Astrocyte of the cerebellum (primary cell): ENCODE measurements around the gene PTPN21.

Experiments
- DNase-seq: peaks from one replicate; pipeline ENCODE4 v3.0.0-alpha.2; 2011; ENCODE audit warnings: low read depth
- H3K4me3 ChIP-seq: 2 replicates; pipeline ENCODE4 v1.5.1; 2011; ENCODE audit warnings: mild to moderate bottlenecking, low read depth, low read length, moderate library complexity
- in situ Hi-C: cut with HindIII; loops from 2 replicates; pipeline ENCODE4 v1.10.0; 2017; ENCODE audit warnings: low sequenced_read_pairs
- TF ChIP-seq, protein P1 (sequence below): IDR thresholded peaks from 2 replicates; pipeline ENCODE4 v1.5.1; 2012; ENCODE audit warnings: low read length, low read depth, moderate library complexity, mild to moderate bottlenecking; ENCODE audit errors: missing control alignments

Gene PTPN21

GRCh38 chr14:88597601-88598000 is 42.8 kb upstream of the PTPN21 start:
- in situ Hi-C loops: no loop called here
- no peak for DNase-seq
- H3K4me3 ChIP-seq: no peak overlapping the region
- TF ChIP-seq, protein P1, sequence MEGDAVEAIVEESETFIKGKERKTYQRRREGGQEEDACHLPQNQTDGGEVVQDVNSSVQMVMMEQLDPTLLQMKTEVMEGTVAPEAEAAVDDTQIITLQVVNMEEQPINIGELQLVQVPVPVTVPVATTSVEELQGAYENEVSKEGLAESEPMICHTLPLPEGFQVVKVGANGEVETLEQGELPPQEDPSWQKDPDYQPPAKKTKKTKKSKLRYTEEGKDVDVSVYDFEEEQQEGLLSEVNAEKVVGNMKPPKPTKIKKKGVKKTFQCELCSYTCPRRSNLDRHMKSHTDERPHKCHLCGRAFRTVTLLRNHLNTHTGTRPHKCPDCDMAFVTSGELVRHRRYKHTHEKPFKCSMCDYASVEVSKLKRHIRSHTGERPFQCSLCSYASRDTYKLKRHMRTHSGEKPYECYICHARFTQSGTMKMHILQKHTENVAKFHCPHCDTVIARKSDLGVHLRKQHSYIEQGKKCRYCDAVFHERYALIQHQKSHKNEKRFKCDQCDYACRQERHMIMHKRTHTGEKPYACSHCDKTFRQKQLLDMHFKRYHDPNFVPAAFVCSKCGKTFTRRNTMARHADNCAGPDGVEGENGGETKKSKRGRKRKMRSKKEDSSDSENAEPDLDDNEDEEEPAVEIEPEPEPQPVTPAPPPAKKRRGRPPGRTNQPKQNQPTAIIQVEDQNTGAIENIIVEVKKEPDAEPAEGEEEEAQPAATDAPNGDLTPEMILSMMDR: no peak

DNA sequence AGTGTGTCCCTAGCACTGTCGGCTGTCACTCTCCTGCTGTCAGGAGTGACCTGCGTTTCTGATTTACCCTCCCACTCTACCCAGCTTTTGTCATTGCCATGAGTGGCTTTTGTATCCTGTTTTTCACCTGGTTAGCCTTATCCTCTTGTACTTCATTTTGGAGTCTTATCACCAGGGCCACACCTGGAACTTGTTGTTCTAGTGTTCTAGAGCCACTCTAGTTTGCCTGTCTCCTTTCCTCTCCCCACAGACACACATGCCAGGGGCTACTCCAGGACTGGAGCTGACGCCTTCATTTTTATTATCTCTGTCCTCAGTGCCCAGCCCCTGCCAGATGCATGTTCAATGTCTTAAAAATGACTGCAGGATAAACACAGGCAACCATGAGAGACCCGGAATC is 42.2 kb upstream of the PTPN21 start:
- DNase-seq: no peak
- H3K4me3 ChIP-seq: no peak overlapping the region
- TF ChIP-seq, protein P1: no peak
- in situ Hi-C loops: no loop called here

DNA sequence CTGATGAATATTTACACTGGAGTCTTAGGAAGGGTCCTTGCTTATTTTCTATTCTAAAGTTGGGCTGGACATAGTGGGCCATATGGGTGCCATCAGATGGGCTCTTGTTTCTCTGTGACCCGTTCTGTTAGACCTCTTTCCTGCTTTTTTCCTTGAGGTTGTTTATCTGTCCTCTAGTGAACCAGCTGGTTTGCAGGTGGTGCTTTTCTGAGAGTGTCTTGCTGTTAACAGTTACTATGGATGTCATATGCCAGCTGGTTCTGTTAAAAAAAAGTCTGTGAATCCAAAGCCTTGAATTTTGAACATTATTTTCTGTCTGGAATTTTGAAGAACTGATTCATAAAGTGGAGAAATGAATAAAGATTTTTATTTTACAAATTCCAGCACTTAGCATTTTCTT is 37.2 kb upstream of the PTPN21 start:
- in situ Hi-C loops: no loop called here
- TF ChIP-seq, protein P1: no peak
- no peak for DNase-seq
- no peak overlapping the region for H3K4me3 ChIP-seq

GRCh38 chr14:88590173-88590572 is 35.4 kb upstream of the PTPN21 start:
- in situ Hi-C loops: no loop called here
- DNase-seq: no peak
- TF ChIP-seq, protein P1: no peak
- H3K4me3 ChIP-seq: no peak overlapping the region

GRCh38 chr14:88588081-88588480 is 33.3 kb upstream of the PTPN21 start:
- no peak for DNase-seq
- in situ Hi-C loops: no loop called here
- no peak overlapping the region for H3K4me3 ChIP-seq
- TF ChIP-seq, protein P1: no peak

- in situ Hi-C loops: no loop called here
- no peak for DNase-seq
- TF ChIP-seq, protein P1: no peak
- no peak overlapping the region for H3K4me3 ChIP-seq
Observed at GRCh38 chr14:88584451-88584850, 29.6 kb upstream of the PTPN21 start.

GRCh38 chr14:88576222-88576621 is 21.4 kb upstream of the PTPN21 start:
- TF ChIP-seq, protein P1: no peak
- no peak for DNase-seq
- in situ Hi-C loops: no loop called here
- no peak overlapping the region for H3K4me3 ChIP-seq
